Cardiac fibroblast (primary cell): ENCODE measurements around the gene GC.
"Not testable (repeated sequence)": the region's sequence is repeated elsewhere in the genome, so short reads cannot be mapped to it uniquely, and the experiment has no call there.

Source experiments
- DNase-seq, 2 donors: peaks; one replicate each; pipeline versions ENCODE4 v3.0.0 to v3.0.0-alpha.2; 2010; ENCODE audit warnings: low read depth in 2 of 2
- H3K4me3 ChIP-seq, 2 donors: replicated peaks in 1 of 2; 1 replicate in 1 of 2; 2 replicates in 1 of 2; pipeline ENCODE4 v1.5.1; 2011; ENCODE audit warnings: low read depth in 2 of 2, low read length in 2 of 2, mild to moderate bottlenecking in 2 of 2, moderate library complexity in 1 of 2
- TF ChIP-seq, protein P1 (sequence below): IDR thresholded peaks from one replicate; pipeline ENCODE4 v1.5.1; 2011; ENCODE audit warnings: low read depth, mild to moderate bottlenecking, low read length, inconsistent platforms

GC gene

GRCh38 chr4:71816676-71817303 lies 32.9 kb upstream of the GC start:
- no peak overlapping the region for H3K4me3 ChIP-seq
- TF ChIP-seq, protein P1, sequence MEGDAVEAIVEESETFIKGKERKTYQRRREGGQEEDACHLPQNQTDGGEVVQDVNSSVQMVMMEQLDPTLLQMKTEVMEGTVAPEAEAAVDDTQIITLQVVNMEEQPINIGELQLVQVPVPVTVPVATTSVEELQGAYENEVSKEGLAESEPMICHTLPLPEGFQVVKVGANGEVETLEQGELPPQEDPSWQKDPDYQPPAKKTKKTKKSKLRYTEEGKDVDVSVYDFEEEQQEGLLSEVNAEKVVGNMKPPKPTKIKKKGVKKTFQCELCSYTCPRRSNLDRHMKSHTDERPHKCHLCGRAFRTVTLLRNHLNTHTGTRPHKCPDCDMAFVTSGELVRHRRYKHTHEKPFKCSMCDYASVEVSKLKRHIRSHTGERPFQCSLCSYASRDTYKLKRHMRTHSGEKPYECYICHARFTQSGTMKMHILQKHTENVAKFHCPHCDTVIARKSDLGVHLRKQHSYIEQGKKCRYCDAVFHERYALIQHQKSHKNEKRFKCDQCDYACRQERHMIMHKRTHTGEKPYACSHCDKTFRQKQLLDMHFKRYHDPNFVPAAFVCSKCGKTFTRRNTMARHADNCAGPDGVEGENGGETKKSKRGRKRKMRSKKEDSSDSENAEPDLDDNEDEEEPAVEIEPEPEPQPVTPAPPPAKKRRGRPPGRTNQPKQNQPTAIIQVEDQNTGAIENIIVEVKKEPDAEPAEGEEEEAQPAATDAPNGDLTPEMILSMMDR, result no peak
- DNase-seq, result no peak

DNA sequence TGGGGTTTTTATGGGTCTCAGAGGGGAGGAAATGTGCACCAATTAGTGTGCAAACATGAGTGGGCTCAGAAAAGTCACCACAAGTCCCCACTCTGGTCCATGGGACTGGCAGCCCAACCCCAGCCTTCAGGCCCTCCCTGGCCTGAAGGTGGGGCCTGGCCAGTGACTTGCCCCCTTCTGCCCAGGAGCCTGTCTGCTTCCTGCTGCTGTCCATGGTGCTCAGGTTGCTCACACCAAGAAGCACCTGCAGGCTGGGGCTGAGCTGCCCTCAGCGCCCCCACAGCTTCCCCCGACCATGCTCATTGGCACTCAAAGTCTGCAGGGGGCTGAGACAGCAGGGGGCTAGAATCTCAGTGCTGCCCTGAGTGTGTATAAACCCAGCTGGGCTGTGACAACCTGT lies 30.6 kb upstream of the GC start:
- DNase-seq, result no peak
- no peak overlapping the region for H3K4me3 ChIP-seq
- TF ChIP-seq, protein P1, result no peak

DNA sequence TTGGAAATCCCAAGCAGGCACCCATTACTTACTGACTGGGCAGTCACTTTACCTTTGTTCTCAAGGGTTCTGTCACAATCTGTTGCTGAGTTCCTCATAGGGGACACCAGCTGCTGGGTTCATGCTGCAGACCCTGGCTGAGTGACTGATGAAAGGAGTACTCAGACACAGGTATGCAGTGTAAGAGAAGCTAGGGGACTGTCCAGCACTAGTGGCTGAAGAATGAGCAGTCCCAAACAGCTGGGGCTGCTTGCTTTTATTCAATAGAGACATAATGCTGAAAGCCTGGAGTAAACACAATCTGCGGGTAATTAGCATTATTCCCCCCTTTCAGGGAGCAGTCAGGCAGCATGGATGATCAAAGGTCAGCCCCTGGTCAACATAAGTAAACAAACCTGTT lies 25.9 kb upstream of the GC start:
- not testable (repeated sequence) for H3K4me3 ChIP-seq, DNase-seq

DNA sequence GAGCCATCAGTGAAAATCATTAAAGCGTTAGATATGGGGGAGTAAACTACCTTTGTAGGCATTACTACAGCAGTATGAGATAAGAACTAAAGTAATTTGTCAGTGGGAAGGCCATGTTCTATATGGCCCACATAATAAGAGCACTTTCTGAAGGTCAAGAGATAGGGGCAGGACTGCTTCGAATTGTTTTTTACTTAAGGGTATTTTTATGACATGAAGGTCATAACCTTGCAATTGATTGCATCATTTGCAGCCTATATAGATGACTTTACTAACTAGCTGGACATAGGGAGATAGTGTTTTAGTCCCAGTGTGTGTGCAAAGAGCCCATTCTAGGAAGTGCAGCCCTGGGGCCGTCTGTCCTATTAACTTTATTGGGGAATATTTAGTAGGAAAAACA lies 23.6 kb upstream of the GC start:
- H3K4me3 ChIP-seq, result no peak overlapping the region
- TF ChIP-seq, protein P1, result no peak
- no peak for DNase-seq

- not testable (repeated sequence) for H3K4me3 ChIP-seq, DNase-seq
Measured at GRCh38 chr4:71805230-71805629, 21.4 kb upstream of the GC start.

- not testable (repeated sequence) for DNase-seq, H3K4me3 ChIP-seq
Measured at GRCh38 chr4:71804017-71804697, 20.3 kb upstream of the GC start.

DNA sequence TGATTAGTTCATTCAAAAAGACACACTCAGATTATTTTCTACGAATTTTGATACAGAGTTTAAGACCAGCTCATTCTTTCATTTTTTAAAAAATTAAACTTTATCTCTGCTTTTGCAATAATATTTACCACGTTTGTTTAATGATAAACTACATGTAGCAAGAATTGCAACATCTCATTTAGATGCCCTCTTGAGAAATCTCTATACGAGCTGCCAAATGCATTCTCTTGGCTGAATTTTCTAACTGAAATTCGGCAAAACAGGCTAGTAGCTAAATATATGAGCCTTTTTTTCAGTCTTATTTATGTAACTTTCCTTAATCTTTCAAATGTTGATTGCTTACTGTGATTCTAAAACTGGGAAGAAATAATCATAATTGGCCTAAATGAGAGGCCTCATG lies 2.1 kb upstream of the GC start:
- no peak for DNase-seq
- TF ChIP-seq, protein P1, result no peak
- H3K4me3 ChIP-seq, result no peak overlapping the region

GRCh38 chr4:71784569-71785197 lies 804 bp upstream of the GC start:
- no peak overlapping the region for H3K4me3 ChIP-seq
- no peak for DNase-seq
- TF ChIP-seq, protein P1, result no peak
